Measurements from ENCODE around the gene CLEC2L. TPM values are rescaled to one million over a fixed set of nuclear protein-coding genes. Genes with fewer than 3 reads are reported as not detected.

CLEC2L gene
- total RNA-seq, 1 experiment from 2014 or later: not detected

DNA sequence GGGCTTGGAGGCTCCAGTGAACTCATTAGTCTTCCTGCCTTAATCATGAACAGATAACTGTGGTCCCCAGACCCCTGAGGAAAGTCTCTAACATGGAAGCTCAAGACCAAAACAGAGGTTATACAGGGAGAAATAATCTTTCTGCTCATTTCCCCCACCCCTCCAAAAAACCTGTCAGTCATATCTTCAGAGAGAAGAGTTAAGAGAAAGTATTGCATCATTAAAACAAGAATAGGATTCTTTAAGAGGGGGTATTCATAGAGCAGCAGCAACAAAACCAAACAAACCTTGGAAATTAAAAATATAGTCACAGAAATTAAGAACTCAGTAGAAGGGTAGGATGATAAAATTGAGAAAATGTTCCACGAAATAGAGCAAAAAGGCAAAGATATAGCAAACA is 7.6 kb downstream of the CLEC2L start:
- H4K20me1 ChIP-seq (ENCODE audit: insufficient read depth): no peaks in the 10 kb centered on the region
- TF ChIP-seq YY1 (IDR thresholded peaks at IDR 0.05; ENCODE audit: extremely low read depth, insufficient replicate concordance, low read depth, low read length) (no peak), SRF (IDR thresholded peaks at IDR 0.05; ENCODE audit: low read depth) (no peak), FOSL1 (IDR thresholded peaks at IDR 0.05; ENCODE audit: low read depth) (no peak), ZNF274 (IDR thresholded peaks at IDR 0.05; ENCODE audit: low read depth, low read length) (no peak), ZFX (IDR thresholded peaks at IDR 0.05) (no peak), CEBPB (IDR thresholded peaks at IDR 0.05; ENCODE audit: low read depth) (no peak)
- TF ChIP-seq, protein P1, sequence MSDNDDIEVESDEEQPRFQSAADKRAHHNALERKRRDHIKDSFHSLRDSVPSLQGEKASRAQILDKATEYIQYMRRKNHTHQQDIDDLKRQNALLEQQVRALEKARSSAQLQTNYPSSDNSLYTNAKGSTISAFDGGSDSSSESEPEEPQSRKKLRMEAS (IDR thresholded peaks at IDR 0.05): no peak
- H3K4me1 ChIP-seq (ENCODE audit: control insufficient read depth in 1 of 2, insufficient read depth in 2 of 2, low read length in 2 of 2): no peaks in the 10 kb centered on the region
- ChIA-PET POLR2A (no interaction called here), CTCF (no interaction called here), RAD21 (ENCODE audit: low non-redundant PET in 1 of 2, low total read pairs in 2 of 2, uncharacterized antibody in 2 of 2, unreplicated experiment in 2 of 2) (no interaction called here)
- H3K9me2 ChIP-seq (ENCODE audit: insufficient read depth): no peaks in the 10 kb centered on the region
- H3K36me3 ChIP-seq (ENCODE audit: control insufficient read depth in 1 of 2, insufficient read depth in 2 of 2, low read length in 2 of 2): no peaks in the 10 kb centered on the region
- H3K4me2 ChIP-seq (ENCODE audit: low read length): no peak overlapping the region
- no peak for DNase-seq (ENCODE audit: low read depth, low spot score)
- no TSS peak for BruUV-seq (replicated peaks)
- no peak overlapping the region for H3K27ac ChIP-seq (ENCODE audit: low read depth, low read length)
- no peak overlapping the region for H3K4me3 ChIP-seq (replicated peaks in 1 of 2; ENCODE audit: low read depth in 1 of 2, low read length in 2 of 2)
- no peak overlapping the region for H3K9ac ChIP-seq (ENCODE audit: low read length)
- no peak for ATAC-seq
- H2AFZ ChIP-seq (ENCODE audit: low read depth, low read length, poor library complexity, severe bottlenecking): no peak overlapping the region
- no peaks in the 10 kb centered on the region for H3K79me2 ChIP-seq (ENCODE audit: insufficient read depth, low read length)
- H3K9me3 ChIP-seq (ENCODE audit: control insufficient read depth in 1 of 2, insufficient read depth in 1 of 2, low read depth in 1 of 2, low read length in 2 of 2): no peaks in the 10 kb centered on the region
- intact Hi-C loops (cut with micrococcal nuclease): no loop called here
- peaks cover 10% of the 10 kb centered on the region; the same call in 1 of the 2 replicates for H3K27me3 ChIP-seq (ENCODE audit: insufficient read depth, low read length)

DNA sequence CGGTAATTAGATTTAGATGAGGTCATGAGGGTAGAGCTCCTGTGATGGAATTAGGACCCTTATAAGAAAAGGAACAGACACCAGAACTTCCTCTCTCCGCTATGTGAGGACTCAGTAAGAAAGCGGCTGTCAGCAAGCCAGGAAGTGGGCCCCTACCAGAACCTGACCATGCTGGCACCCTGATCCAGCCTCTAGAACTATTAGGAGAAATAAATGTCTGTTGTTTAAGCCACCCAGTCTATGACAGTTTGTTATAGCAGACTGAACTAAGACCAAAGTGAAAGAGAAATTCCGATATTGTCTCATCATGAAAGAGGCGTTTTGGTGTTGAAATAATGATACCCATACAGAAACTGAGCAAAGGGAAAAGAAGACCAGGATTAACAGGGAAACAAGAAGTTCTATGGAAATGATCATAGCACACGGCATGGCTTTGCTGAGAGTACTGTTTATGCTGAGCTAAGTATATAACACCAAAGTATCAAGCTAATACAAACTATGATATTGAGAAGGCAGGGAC is 9.2 kb downstream of the CLEC2L start:
- H3K9me3 ChIP-seq (ENCODE audit: control insufficient read depth in 1 of 2, insufficient read depth in 1 of 2, low read depth in 1 of 2, low read length in 2 of 2): no peaks in the 10 kb centered on the region
- H3K4me1 ChIP-seq (ENCODE audit: control insufficient read depth in 1 of 2, insufficient read depth in 2 of 2, low read length in 2 of 2): no peaks in the 10 kb centered on the region
- DNase-seq (ENCODE audit: low read depth, low spot score) (no peak), ATAC-seq (no peak)
- intact Hi-C loops (cut with micrococcal nuclease): no loop called here
- H3K27ac ChIP-seq (ENCODE audit: low read depth, low read length): no peak overlapping the region
- ChIA-PET CTCF (no interaction called here), RAD21 (ENCODE audit: low non-redundant PET in 1 of 2, low total read pairs in 2 of 2, uncharacterized antibody in 2 of 2, unreplicated experiment in 2 of 2) (no interaction called here), POLR2A (no interaction called here)
- no peaks in the 10 kb centered on the region for H3K79me2 ChIP-seq (ENCODE audit: insufficient read depth, low read length)
- no peaks in the 10 kb centered on the region for H3K36me3 ChIP-seq (ENCODE audit: control insufficient read depth in 1 of 2, insufficient read depth in 2 of 2, low read length in 2 of 2)
- H2AFZ ChIP-seq (ENCODE audit: low read depth, low read length, poor library complexity, severe bottlenecking): no peak overlapping the region
- no peaks in the 10 kb centered on the region for H4K20me1 ChIP-seq (ENCODE audit: insufficient read depth)
- H3K27me3 ChIP-seq (ENCODE audit: insufficient read depth, low read length): peaks cover 10% of the 10 kb centered on the region; the same call in 1 of the 2 replicates
- no peaks in the 10 kb centered on the region for H3K9me2 ChIP-seq (ENCODE audit: insufficient read depth)
- no peak overlapping the region for H3K9ac ChIP-seq (ENCODE audit: low read length)
- no peak overlapping the region for H3K4me2 ChIP-seq (ENCODE audit: low read length)
- BruUV-seq (replicated peaks): no TSS peak
- H3K4me3 ChIP-seq (replicated peaks in 1 of 2; ENCODE audit: low read depth in 1 of 2, low read length in 2 of 2): no peak overlapping the region
- TF ChIP-seq, protein P2, sequence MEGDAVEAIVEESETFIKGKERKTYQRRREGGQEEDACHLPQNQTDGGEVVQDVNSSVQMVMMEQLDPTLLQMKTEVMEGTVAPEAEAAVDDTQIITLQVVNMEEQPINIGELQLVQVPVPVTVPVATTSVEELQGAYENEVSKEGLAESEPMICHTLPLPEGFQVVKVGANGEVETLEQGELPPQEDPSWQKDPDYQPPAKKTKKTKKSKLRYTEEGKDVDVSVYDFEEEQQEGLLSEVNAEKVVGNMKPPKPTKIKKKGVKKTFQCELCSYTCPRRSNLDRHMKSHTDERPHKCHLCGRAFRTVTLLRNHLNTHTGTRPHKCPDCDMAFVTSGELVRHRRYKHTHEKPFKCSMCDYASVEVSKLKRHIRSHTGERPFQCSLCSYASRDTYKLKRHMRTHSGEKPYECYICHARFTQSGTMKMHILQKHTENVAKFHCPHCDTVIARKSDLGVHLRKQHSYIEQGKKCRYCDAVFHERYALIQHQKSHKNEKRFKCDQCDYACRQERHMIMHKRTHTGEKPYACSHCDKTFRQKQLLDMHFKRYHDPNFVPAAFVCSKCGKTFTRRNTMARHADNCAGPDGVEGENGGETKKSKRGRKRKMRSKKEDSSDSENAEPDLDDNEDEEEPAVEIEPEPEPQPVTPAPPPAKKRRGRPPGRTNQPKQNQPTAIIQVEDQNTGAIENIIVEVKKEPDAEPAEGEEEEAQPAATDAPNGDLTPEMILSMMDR (IDR thresholded peaks at IDR 0.05 in 2 of 3, conservative IDR thresholded peaks at IDR 0.05 in 1 of 3; ENCODE audit: borderline replicate concordance in 1 of 3, insufficient read depth in 1 of 3, low read depth in 2 of 3, low read length in 2 of 3): no peak
- TF ChIP-seq EZH2 (IDR thresholded peaks at IDR 0.05) (no peak), SRF (IDR thresholded peaks at IDR 0.05; ENCODE audit: low read depth) (no peak), CEBPB (IDR thresholded peaks at IDR 0.05; ENCODE audit: low read depth) (no peak), ELF1 (IDR thresholded peaks at IDR 0.05; ENCODE audit: borderline replicate concordance, low read depth) (no peak), SIN3A (IDR thresholded peaks at IDR 0.05; ENCODE audit: low read depth) (no peak), CBX3 (IDR thresholded peaks at IDR 0.05; ENCODE audit: low read depth) (no peak), EGR1 (IDR thresholded peaks at IDR 0.05; ENCODE audit: low read depth) (no peak), TCF7L2 (IDR thresholded peaks at IDR 0.05; ENCODE audit: borderline replicate concordance, extremely low read depth, insufficient read depth, insufficient read length) (no peak), EZH2phosphoT487 (IDR thresholded peaks at IDR 0.05; ENCODE audit: borderline replicate concordance) (no peak), RAD21 (IDR thresholded peaks at IDR 0.05; ENCODE audit: low read depth) (no peak)
- TF ChIP-seq, protein P1 (IDR thresholded peaks at IDR 0.05): no peak

Data from HCT116 (cell line).